Natural killer cell (primary cell): ENCODE measurements around the gene RPL3. TPM values are rescaled to one million over a fixed set of nuclear protein-coding genes. Genes with fewer than 3 reads are reported as not detected.
"Not testable (repeated sequence)": the region's sequence is repeated elsewhere in the genome, so short reads cannot be mapped to it uniquely, and the experiment has no call there.

ENCODE experiments used
- ATAC-seq, 3 donors: fragments of 150-1000 bp in 2 of 3; fragments of 200-7000 bp in 1 of 3; cut with Tn5 transposase; 1 replicate in 1 of 3; 2 replicates in 2 of 3; pipeline ENCODE4 v1.10.0; 2021; ENCODE audit warnings: mild to moderate bottlenecking in 2 of 3, moderate library complexity in 2 of 3
- DNase-seq, 2 donors: peaks; one replicate each; pipeline versions ENCODE4 v3.0.0 to v3.0.0-alpha.2; 2013 to 2021; ENCODE audit warnings: mixed read lengths in 1 of 2
- H3K27ac ChIP-seq: one replicate; pipeline ENCODE4 v1.5.1; 2013; ENCODE audit warnings: mild to moderate bottlenecking, low read length
- H3K27me3 ChIP-seq: one replicate; pipeline ENCODE4 v1.6.1; 2013; ENCODE audit warnings: low read length; ENCODE audit not compliant: control insufficient read depth, insufficient read depth
- H3K36me3 ChIP-seq: one replicate; pipeline ENCODE4 v1.6.1; 2013; ENCODE audit warnings: low read length; ENCODE audit not compliant: control insufficient read depth, insufficient read depth
- H3K4me1 ChIP-seq: one replicate; pipeline ENCODE4 v1.6.1; 2013; ENCODE audit warnings: low read length; ENCODE audit not compliant: control insufficient read depth, insufficient read depth
- H3K4me3 ChIP-seq: one replicate; pipeline ENCODE4 v1.5.1; 2013; ENCODE audit warnings: low read length
- H3K9me3 ChIP-seq: one replicate; pipeline ENCODE4 v1.6.1; 2013; ENCODE audit warnings: low read length; ENCODE audit not compliant: control insufficient read depth, insufficient read depth
- H3K27ac Mint-ChIP-seq, 2 donors: one replicate each; pipeline ENCODE4 v1.8.0; 2022; ENCODE audit warnings: mild to moderate bottlenecking in 2 of 2, mixed read lengths in 2 of 2, moderate library complexity in 1 of 2
- H3K27me3 Mint-ChIP-seq, 2 donors: one replicate each; pipeline ENCODE4 v1.8.0; 2022; ENCODE audit warnings: low read depth in 2 of 2, mixed read lengths in 2 of 2
- H3K36me3 Mint-ChIP-seq: one replicate; pipeline ENCODE4 v1.8.0; 2022; ENCODE audit warnings: mixed read lengths
- H3K4me1 Mint-ChIP-seq, 2 donors: one replicate each; pipeline ENCODE4 v1.8.0; 2022; ENCODE audit warnings: mixed read lengths in 2 of 2
- H3K4me3 Mint-ChIP-seq: one replicate; pipeline ENCODE4 v1.8.0; 2022; ENCODE audit warnings: mild to moderate bottlenecking, moderate library complexity, mixed read lengths
- H3K9me3 Mint-ChIP-seq, 2 donors: one replicate each; pipeline ENCODE4 v1.8.0; 2022; ENCODE audit warnings: mixed read lengths in 2 of 2
- WGBS: methylation state at CpG from one replicate; pipeline ENCODE4 v1.1.7; 2013; ENCODE audit warnings: missing lambda C conversion rate; ENCODE audit not compliant: insufficient coverage; 5-methylcytosine and 5-hydroxymethylcytosine counted together
- intact Hi-C: fragments of 100-400 bp; cut with micrococcal nuclease; formaldehyde crosslinking; loops from one replicate; pipeline ENCODE4 v1.14.2; 2022
- total RNA-seq, 4 donors: library from RNA; stranded (reverse); fragments of 120-200 nt in 1 of 4; gene quantifications; one replicate each; pipeline versions ENCODE4 v1.2.3 to v1.2.4, GENCODE V29; 2013 to 2022
- TF ChIP-seq, protein P1 (sequence below): fragments of 200-600 bp; IDR thresholded peaks from one replicate; pipeline ENCODE4 v1.8.0; 2022; ENCODE audit warnings: antibody characterized with exemption

Gene RPL3
- total RNA-seq, 3 donors from 2014 or later (not counting 1 experiment from before 2014, with no cell fraction given) = 1,534 to 1,757 (median 1,614) TPM

- Histone ChIP-seq H3K4me1 (peaks cover 36% of the 10 kb centered on the region), H3K4me3 (no peak overlapping the region), H3K9me3 (no peaks in the 10 kb centered on the region), H3K27ac (no peak overlapping the region), H3K27me3 (no peaks in the 10 kb centered on the region), H3K36me3 (peaks cover 2% of the 10 kb centered on the region)
- no peaks in the 10 kb centered on the region for H3K36me3 Mint-ChIP-seq
- H3K9me3 Mint-ChIP-seq = no peaks in the 10 kb centered on the region
- H3K4me3 Mint-ChIP-seq = no peak overlapping the region
- no peak overlapping the region for H3K27ac Mint-ChIP-seq
- no peak for ATAC-seq
- WGBS = 78% methylated on average over 5 of the region's 5 CpGs
- TF ChIP-seq, protein P1, sequence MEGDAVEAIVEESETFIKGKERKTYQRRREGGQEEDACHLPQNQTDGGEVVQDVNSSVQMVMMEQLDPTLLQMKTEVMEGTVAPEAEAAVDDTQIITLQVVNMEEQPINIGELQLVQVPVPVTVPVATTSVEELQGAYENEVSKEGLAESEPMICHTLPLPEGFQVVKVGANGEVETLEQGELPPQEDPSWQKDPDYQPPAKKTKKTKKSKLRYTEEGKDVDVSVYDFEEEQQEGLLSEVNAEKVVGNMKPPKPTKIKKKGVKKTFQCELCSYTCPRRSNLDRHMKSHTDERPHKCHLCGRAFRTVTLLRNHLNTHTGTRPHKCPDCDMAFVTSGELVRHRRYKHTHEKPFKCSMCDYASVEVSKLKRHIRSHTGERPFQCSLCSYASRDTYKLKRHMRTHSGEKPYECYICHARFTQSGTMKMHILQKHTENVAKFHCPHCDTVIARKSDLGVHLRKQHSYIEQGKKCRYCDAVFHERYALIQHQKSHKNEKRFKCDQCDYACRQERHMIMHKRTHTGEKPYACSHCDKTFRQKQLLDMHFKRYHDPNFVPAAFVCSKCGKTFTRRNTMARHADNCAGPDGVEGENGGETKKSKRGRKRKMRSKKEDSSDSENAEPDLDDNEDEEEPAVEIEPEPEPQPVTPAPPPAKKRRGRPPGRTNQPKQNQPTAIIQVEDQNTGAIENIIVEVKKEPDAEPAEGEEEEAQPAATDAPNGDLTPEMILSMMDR = no peak
- no peak for DNase-seq
- intact Hi-C loops = no loop called here
- H3K27me3 Mint-ChIP-seq = no peaks in the 10 kb centered on the region
- H3K4me1 Mint-ChIP-seq = peaks cover 6 to 26% of the 10 kb centered on the region in 2 donors
These were observed 37.0 kb upstream of the RPL3 start for GRCh38 chr22:39356464-39356863.

- H3K36me3 ChIP-seq, ATAC-seq, H3K9me3 ChIP-seq, H3K4me3 Mint-ChIP-seq, intact Hi-C loops, H3K36me3 Mint-ChIP-seq, DNase-seq, H3K9me3 Mint-ChIP-seq, H3K27me3 ChIP-seq, H3K27ac ChIP-seq, H3K27me3 Mint-ChIP-seq, H3K4me3 ChIP-seq: not testable (repeated sequence)
- H3K27ac Mint-ChIP-seq = peak overlapping the region in 1 of 2 donors; percentile 36
- peaks cover 8 to 29% of the 10 kb centered on the region in 2 donors for H3K4me1 Mint-ChIP-seq
- 96% methylated on average over 11 of the region's 14 CpGs for WGBS
- H3K4me1 ChIP-seq = peaks cover 43% of the 10 kb centered on the region
These were observed 36.4 kb upstream of the RPL3 start for GRCh38 chr22:39355805-39356204.

GRCh38 chr22:39355080-39355479, 35.7 kb upstream of the RPL3 start:
- no peak for ATAC-seq
- peaks cover 4% of the 10 kb centered on the region for H3K27me3 ChIP-seq
- peak overlapping the region in 1 of 2 donors; percentile 36 for H3K27ac Mint-ChIP-seq

DNA sequence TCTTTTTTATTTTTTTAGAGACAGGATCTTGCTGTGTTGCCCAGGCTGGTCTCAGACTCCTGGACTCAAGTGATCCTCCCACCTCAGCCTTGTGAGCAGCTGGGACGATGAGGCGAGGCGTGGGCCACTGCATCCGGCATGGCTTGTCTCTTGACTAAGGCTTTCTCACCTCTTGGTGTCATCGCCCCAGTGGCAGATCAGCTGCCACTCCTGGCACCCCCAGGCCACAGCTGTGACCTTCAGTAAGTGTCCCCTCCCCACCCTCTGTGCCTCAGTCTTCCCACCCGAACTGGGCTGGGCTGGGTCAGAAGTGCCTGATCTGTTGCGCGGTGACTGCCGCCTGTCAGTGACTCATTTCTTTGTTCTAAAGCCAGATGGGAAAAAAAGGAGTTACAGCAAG, 33.9 kb upstream of the RPL3 start:
- 70% methylated on average over 9 of the region's 9 CpGs for WGBS
- H3K27ac ChIP-seq = peak overlapping the region; percentile 63
- Mint-ChIP-seq H3K27me3 (peaks cover 0 to 3% of the 10 kb centered on the region in 2 donors), H3K27ac (peak overlapping the region; percentile 83 to 84), H3K4me1 (peaks cover 14 to 34% of the 10 kb centered on the region in 2 donors), H3K36me3 (no peaks in the 10 kb centered on the region), H3K9me3 (no peaks in the 10 kb centered on the region), H3K4me3 (peak overlapping the region; percentile 55)
- TF ChIP-seq, protein P1 = no peak
- H3K27me3 ChIP-seq = peaks cover 7% of the 10 kb centered on the region
- H3K4me1 ChIP-seq = peaks cover 62% of the 10 kb centered on the region
- H3K4me3 ChIP-seq = no peak overlapping the region
- ATAC-seq (peak; percentile 55 to 65 (median 63)), DNase-seq (peak; percentile 41 to 49)
- intact Hi-C loops = no loop called here
- H3K36me3 ChIP-seq = no peaks in the 10 kb centered on the region
- H3K9me3 ChIP-seq = no peaks in the 10 kb centered on the region

More at GRCh38 chr22:39355080-39355479, 35.7 kb upstream of the RPL3 start:
- Histone ChIP-seq H3K4me3 (no peak overlapping the region), H3K4me1 (peaks cover 50% of the 10 kb centered on the region), H3K36me3 (peaks cover 2% of the 10 kb centered on the region), H3K9me3 (no peaks in the 10 kb centered on the region), H3K27ac (no peak overlapping the region)
- DNase-seq = no peak
- H3K4me3 Mint-ChIP-seq = no peak overlapping the region
- TF ChIP-seq, protein P1 = no peak
- no peaks in the 10 kb centered on the region for H3K36me3 Mint-ChIP-seq
- H3K9me3 Mint-ChIP-seq = no peaks in the 10 kb centered on the region
- H3K27me3 Mint-ChIP-seq = no peaks in the 10 kb centered on the region
- intact Hi-C loops = no loop called here
- WGBS = 93% methylated on average over 12 of the region's 12 CpGs
- peaks cover 8 to 31% of the 10 kb centered on the region in 2 donors for H3K4me1 Mint-ChIP-seq
